CD4-positive, alpha-beta T cell treated with Interleukin-2 at 100 ng/mL for 4 hours (primary cell): ENCODE measurements around the gene ITIH4.

ENCODE experiments used
- DNase-seq: peaks from one replicate; pipeline ENCODE4 v3.0.0-alpha.2; 2020; ENCODE audit warnings: low spot score

Gene ITIH4

DNA sequence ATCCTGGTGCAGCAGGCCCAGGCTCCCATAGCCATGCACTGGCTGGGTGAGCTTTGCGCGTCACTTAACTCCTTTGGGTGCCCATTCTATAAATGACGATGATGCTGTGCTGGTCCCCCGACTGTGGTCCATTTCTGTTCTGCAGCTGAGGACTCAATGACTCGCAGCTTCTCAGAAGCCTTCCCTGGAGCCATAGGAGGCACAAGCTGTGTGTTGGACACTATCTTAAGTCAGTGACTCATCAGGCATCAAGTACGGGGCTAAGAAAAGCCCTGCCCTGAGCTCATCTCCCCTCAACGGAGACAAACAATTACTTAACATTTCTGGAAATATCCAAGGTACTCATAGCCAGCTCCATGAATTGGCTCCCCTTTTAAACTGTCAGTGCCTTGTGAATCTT, 18.1 kb upstream of the ITIH4 start:
- DNase-seq = no peak

GRCh38 chr3:52847726-52848125, 17.3 kb upstream of the ITIH4 start:
- no peak for DNase-seq

GRCh38 chr3:52847241-52847640, 16.8 kb upstream of the ITIH4 start:
- no peak for DNase-seq

- no peak for DNase-seq
These were observed 16.0 kb upstream of the ITIH4 start for GRCh38 chr3:52846432-52846965.

GRCh38 chr3:52845691-52846431, 15.4 kb upstream of the ITIH4 start:
- DNase-seq = peak; percentile 5

DNA sequence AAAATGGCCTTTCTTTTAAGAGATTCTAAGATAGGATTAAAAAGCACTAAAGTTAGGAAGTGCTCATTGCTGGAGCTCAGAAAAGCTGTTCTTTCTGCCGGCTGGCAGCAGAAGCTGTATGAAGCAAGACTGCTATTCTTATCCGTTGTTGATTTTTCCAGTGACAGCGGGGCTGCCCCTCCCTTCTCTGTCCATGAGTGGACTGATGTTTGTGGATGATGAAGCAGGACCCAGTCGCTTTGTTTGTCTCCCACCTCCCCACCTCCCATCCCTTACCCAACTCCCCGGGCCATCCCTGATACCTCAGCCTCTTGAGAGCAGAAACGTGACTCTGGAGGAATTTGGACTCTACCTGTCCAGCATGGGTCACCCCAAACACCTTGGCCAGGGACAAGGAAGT, 14.7 kb upstream of the ITIH4 start:
- no peak for DNase-seq

- no peak for DNase-seq
These were observed 14.0 kb upstream of the ITIH4 start for GRCh38 chr3:52844290-52844975.

DNA sequence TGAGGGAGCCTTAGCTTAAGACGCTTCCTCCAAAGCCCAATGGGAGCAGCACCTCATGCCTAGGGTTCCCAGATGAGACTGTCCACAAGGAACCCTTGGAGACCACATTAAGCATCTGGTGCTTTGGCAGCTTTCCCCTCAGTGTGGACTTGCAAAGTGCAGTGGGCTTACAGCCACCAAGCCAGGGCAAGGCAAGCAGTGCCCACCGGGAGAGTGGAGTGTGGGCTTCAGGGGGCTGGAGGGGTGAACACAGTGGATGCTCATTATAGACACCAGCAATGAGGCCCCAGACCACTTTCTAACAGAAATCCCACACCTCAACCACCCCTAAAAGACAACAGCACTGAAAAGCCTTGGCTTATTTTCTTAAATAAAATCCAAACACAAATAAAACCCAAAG, 13.4 kb upstream of the ITIH4 start:
- no peak for DNase-seq

- DNase-seq = no peak
These were observed 12.8 kb upstream of the ITIH4 start for GRCh38 chr3:52843108-52843865.

GRCh38 chr3:52842424-52842823, 12.0 kb upstream of the ITIH4 start:
- no peak for DNase-seq

DNA sequence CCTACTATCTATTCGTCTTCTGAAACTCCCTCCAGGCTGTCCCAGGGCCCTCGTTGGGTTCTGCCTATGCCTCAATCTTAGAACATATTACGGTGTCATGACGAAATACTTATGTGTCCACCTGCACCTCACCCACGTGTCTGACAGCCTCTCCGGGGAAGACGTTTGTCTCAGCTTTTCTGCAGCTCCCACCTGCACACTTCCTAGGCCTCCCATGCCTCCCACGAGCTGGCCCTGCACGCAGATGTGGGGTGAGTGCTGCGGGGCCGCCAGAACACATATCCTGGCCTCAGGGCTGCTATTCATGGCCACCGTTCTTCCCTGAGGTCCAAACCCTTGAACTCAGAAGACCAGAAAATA, 11.5 kb upstream of the ITIH4 start:
- DNase-seq = no peak

DNA sequence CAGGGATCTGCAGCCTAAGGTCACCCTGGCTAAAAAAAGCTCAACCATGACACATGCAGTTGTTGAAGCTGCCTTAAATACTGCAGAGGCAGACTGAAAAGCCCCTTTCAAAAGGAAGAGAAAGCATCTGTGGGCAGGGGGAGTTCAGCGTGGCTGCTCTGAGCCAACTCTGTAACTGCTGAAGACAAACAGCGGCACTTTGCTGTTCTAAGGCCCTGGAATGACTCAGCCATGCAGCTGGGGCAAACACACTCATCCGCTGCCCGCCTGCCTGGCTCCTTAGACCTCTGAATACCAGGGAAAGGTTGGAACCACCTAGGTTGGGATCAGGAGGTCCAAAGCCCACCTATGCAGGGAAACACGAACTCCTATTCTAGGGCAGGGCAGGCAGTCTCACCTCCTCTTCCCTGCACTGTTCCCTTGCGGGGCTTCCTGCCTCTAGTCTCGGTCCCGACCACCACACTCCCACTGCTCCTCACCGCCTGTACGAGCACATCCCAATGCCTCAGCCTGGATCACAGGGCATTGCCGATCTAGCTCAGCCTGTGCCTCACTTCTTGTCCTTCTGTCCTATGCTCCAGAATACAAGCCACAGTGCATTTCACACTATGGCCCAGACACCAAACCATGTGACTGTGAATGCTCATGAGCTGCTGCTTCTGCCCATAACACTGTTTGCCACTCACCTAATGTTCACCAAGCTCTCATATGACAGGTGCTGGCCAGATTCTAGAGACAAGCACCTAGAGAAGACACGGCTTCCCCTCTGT, 10.9 kb upstream of the ITIH4 start:
- DNase-seq = no peak

GRCh38 chr3:52839892-52840545, 9.5 kb upstream of the ITIH4 start:
- DNase-seq = no peak

DNA sequence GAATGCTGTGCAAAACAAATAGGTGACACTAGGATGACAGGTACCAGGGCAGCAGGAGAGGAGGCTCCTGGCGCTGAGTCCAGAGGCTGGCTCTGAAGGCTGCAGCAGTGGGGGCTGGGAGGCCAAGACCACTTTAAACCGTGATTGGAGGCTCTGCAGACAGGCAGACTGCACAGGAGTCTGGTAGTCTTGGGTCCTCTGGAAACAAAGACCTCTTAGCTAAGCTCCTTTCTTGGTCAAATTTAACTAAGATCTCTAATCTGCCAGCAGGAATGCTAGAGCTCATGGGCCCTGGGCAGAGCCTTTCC, 8.8 kb upstream of the ITIH4 start:
- DNase-seq = no peak

DNA sequence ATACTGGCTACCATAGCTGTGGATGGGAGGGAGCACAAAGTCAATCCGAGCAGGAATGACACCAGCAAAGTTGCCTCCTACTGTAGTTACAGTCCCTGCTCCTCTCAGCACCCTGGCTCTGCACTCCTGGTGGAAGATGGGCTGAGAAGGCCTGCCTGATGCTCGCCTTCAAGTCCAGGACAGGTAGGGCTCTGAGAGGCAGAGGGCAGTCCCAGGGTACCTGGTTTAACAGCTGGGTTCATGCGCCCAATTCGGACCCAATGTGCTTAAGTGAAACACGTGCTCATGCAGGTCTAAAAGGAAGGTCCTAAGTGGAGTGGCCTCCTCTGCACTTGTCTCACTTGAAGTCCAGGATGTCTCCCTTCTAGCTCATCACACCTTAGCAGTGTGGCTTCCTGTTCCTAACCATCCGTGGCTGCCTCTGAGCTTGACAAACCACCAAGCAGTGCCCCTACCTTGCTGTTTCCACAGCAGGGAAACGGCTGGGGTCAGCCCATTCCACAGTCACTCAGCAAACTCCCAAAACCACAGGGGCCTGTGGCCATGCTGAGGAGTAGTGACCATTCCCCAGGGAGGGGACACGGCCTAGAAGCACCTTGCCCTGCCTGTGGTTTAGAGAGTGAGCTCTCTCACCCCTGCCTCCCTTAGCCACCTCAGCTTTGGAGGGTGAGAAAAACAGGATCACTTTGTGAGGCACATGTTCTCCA, 8.2 kb upstream of the ITIH4 start:
- peak; percentile 11 for DNase-seq

DNA sequence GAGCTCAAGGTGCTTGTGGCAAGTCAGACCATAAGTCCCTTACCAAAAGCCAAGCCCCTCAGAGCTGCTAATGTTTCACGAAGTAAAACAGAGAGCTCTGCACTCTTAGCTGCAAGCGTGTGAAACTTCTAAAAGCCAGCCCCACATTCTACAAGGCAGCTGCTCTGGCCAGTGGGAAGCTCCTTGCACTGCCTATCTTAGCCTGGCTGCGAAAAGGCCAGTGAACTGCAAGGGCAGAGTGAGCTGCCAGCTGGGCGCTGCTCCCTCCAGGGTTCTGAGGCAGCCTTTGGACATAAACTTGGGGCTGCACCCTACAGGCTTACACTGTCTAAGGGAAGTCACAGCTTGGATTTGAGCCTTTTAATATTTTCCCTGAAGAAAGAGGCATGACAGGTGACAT, 6.5 kb upstream of the ITIH4 start:
- DNase-seq = no peak

DNA sequence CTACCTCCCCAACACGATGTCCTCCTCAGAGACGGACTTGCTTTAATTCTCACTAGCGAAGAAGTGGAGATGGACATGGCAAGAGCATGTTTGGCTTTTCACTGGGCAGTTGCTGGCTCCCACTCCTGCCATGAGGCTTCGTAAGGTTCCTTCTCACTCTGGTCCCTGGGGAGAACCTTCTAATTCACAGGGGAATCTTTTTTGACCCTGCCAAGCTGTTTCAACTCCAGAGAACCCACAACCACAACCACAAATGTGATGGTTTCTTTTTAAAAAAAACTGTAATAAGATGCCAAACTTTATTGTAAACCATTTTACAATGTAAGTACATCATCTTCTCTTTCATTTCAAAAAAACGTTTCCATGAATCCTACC, 6.0 kb upstream of the ITIH4 start:
- no peak for DNase-seq

DNA sequence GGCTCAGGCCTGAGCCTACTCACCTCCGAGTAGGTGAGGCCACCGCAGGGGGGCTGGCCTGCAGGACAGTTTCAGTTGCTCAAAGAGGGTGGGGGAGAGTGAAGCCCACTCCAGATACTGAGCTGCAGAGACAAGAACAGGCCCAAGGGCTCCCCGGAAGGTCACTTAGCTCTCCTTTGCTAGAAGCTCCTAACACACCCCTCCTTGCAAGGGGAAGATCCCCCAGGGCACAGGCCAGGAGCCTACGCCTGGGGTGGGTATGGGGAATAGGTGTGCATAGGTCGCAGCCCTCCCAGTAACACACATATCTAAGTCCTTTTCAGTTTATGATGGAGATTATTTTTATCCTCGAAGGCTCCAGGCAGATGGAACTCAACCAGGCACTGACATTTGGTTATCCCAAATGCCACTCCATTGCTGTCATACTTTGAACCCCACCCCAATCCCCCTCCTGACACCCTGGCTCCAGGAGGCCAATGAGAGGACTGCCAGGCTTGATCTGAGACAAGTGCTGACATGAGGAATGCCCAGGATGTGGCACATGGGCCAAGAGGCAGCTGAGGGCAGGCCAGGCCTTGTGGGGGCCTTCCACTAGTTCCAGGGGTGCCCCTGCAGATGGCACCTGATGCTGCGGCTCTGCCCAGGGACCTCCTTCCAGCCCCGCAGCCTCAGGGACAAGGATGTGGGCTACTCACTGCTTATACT, 5.4 kb upstream of the ITIH4 start:
- DNase-seq = no peak

DNA sequence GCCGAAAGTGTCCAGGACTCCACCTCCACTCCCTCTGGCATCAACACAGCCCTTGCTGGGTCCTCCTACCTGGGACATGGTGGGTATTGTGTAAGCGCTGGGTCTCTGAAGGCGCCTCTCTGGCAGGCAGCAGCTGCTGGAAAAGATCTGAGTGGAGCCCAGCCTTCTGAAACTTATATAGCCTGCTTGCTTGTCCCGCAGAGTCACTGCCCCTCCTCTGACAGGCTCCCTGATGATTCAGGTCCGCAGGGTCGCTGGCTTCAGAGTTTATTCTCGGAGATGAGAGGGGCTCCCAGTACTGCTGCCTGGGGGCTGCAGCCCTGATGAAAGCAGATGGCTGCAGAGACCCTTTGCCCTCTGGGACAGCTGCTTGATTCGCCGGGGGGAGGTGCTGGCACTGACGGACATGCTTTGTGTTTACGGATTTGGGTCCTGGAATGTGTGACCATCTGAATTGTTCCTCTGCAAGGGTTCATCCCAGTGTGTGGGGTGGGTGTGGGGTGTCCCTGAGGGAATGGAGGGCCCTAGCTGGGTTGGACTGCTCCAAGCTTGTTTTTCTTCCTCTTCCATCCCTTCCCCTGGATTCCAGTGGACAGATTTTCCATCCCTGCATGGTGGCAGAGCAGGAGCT, 4.5 kb upstream of the ITIH4 start, which contains the start of gene MUSTN1:
Gene MUSTN1, minus strand, starts transcription at position 149 of the 631 bp plus-strand sequence. Its CDS starts 71 bp downstream, at position 78.
- no peak for DNase-seq

DNA sequence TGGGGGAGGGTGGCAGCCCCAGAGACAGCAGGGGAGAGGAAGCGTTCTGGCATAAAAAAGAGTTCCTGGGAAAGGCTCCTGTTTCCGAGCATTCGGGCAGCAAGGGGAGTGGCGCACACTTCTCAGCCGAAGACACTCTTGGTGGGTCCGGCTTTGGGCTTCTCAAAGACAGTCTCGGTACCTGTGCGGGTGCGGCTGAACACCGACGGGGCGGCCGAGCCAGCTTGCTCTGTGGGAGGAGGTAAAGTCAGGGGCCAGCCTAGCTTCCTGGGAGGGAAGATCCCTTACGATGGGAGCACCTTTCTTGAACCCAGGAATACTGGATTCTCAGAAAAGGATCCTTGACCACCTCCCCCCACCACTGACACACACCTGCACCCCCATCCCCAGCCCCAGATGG, 2.7 kb upstream of the ITIH4 start:
- DNase-seq = no peak
